CD4-positive, CD25-positive, alpha-beta regulatory T cell (primary cell): ENCODE data around the gene CREBRF. TPM values are rescaled to one million over a fixed set of nuclear protein-coding genes. Genes with fewer than 3 reads are reported as not detected.
A peak's percentile ranks its signal among the peaks of the same experiment; 100 is the strongest.

Experiments
- ATAC-seq, 2 donors: fragments of 150-1000 bp; cut with Tn5 transposase; one replicate each; pipeline ENCODE4 v1.10.0; 2021; ENCODE audit warnings: low read depth in 2 of 2, moderate number of reproducible peaks in 2 of 2, moderate library complexity in 1 of 2
- DNase-seq, 3 donors: peaks; one replicate each; pipeline versions ENCODE4 v3.0.0 to v3.0.0-alpha.2; 2012 to 2022; ENCODE audit warnings: mixed read lengths in 1 of 3
- H3K27ac ChIP-seq: one replicate; pipeline ENCODE4 v1.7.0; 2013; ENCODE audit warnings: mild to moderate bottlenecking, low read length; ENCODE audit not compliant: insufficient read depth, poor library complexity, severe bottlenecking
- H3K27me3 ChIP-seq: one replicate; pipeline ENCODE4 v1.7.0; 2013; ENCODE audit warnings: low read length; ENCODE audit not compliant: control insufficient read depth, insufficient read depth
- H3K36me3 ChIP-seq: one replicate; pipeline ENCODE4 v1.7.0; 2013; ENCODE audit warnings: mild to moderate bottlenecking, low read length, moderate library complexity; ENCODE audit not compliant: control insufficient read depth, insufficient read depth
- H3K4me1 ChIP-seq: 2 replicates; pipeline ENCODE4 v1.7.0; 2013; ENCODE audit warnings: mild to moderate bottlenecking, low read length; ENCODE audit not compliant: insufficient read depth, control insufficient read depth, poor library complexity, severe bottlenecking
- H3K4me3 ChIP-seq: one replicate; pipeline ENCODE4 v1.7.0; 2013; ENCODE audit warnings: low read depth, mild to moderate bottlenecking, low read length, moderate library complexity
- H3K9me3 ChIP-seq, 2 experiments: 1 replicate in 1 of 2; 2 replicates in 1 of 2; pipeline ENCODE4 v1.7.0; 2013; ENCODE audit warnings: low read length in 2 of 2, mild to moderate bottlenecking in 1 of 2, moderate library complexity in 1 of 2; ENCODE audit not compliant: control insufficient read depth in 2 of 2
- H3K27ac Mint-ChIP-seq, 3 donors: one replicate each; pipeline ENCODE4 v1.8.0; 2020 to 2022; ENCODE audit warnings: mild to moderate bottlenecking in 3 of 3, mixed read lengths in 3 of 3, moderate library complexity in 2 of 3
- H3K27me3 Mint-ChIP-seq: one replicate; pipeline ENCODE4 v1.8.0; 2022; ENCODE audit warnings: mild to moderate bottlenecking, mixed read lengths
- H3K36me3 Mint-ChIP-seq: one replicate; pipeline ENCODE4 v1.8.0; 2020; ENCODE audit warnings: mixed read lengths
- H3K4me1 Mint-ChIP-seq, 4 donors: one replicate each; pipeline ENCODE4 v1.8.0; 2020 to 2022; ENCODE audit warnings: mixed read lengths in 4 of 4, mild to moderate bottlenecking in 1 of 4
- H3K4me3 Mint-ChIP-seq, 4 donors: one replicate each; pipeline ENCODE4 v1.8.0; 2020 to 2022; ENCODE audit warnings: mild to moderate bottlenecking in 4 of 4, mixed read lengths in 4 of 4, moderate library complexity in 3 of 4
- H3K9me3 Mint-ChIP-seq, 7 donors: one replicate each; pipeline ENCODE4 v1.8.0; 2020 to 2022; ENCODE audit warnings: mixed read lengths in 7 of 7, mild to moderate bottlenecking in 3 of 7, moderate library complexity in 2 of 7
- polyA plus RNA-seq, 4 donors: library from polyadenylated mRNA; unstranded; fragments of 300-500 nt; fragmentation: Illumina TruSeq; gene quantifications; one replicate each; pipeline ENCODE4 v1.2.3, GENCODE V29; 2021
- total RNA-seq: library from RNA; stranded (reverse); gene quantifications from one replicate; pipeline ENCODE4 v1.2.3, GENCODE V29; 2022

CREBRF gene
- total and polyA plus RNA-seq, 5 donors from 2014 or later, result 59.5 to 126 (median 65.4) TPM

DNA sequence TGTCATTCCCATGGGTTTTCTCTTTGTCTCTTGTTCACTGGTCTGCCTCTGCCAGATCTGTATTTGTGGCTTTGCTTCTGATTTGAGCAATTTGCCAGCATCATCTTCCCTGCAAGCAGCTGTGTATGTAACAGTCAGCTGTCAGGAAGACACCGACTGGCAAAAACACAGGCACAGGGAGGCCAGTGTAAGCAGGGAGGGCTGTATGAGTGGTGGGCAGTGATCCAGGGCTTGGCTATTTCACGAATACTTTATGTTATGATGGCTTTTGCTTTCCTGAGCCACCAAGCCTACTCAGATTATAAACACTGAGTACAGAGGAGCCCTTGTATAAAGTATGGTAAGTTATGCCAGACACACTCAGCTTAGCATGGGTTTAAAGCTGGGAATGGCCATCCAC, 99.8 kb downstream of the CREBRF start:
- no peak for DNase-seq
- no peaks in the 10 kb centered on the region for H3K9me3 ChIP-seq
- ATAC-seq, result no peak
- H3K4me3 Mint-ChIP-seq, result no peak overlapping the region
- H3K27me3 ChIP-seq, result no peaks in the 10 kb centered on the region
- no peak overlapping the region for H3K4me3 ChIP-seq
- H3K4me1 ChIP-seq, result no peaks in the 10 kb centered on the region
- no peaks in the 10 kb centered on the region for H3K27me3 Mint-ChIP-seq
- no peaks in the 10 kb centered on the region for H3K9me3 Mint-ChIP-seq
- H3K27ac Mint-ChIP-seq, result no peak overlapping the region
- H3K4me1 Mint-ChIP-seq, result peaks cover 0 to 5% (median under 1%) of the 10 kb centered on the region in 4 donors
- H3K36me3 ChIP-seq, result peaks cover 38% of the 10 kb centered on the region
- H3K36me3 Mint-ChIP-seq, result peaks cover 50% of the 10 kb centered on the region
- H3K27ac ChIP-seq, result no peak overlapping the region

DNA sequence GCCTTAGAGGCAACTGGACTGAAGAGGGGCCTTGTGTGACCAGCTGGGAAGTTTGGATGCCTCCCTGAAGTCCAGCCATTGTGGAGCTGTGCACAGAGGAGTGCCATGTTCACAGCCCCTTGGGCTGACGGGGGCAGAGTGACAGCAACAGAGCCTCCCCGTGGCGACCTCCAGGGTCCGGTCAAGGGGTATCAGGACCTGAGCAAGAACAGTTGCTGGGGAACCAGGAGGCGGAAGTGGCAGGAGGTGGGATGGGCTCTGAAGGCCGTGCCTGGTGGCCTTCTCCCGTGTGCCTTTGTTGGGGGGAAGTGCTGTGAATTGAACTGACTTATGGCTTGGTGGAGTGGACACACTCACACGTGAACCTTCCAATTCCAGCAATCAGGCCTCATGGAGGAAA, 102.2 kb downstream of the CREBRF start:
- no peak overlapping the region for H3K27ac ChIP-seq
- H3K4me3 Mint-ChIP-seq, result no peak overlapping the region
- peaks cover 54% of the 10 kb centered on the region for H3K36me3 ChIP-seq
- no peak for ATAC-seq
- H3K9me3 ChIP-seq, result no peaks in the 10 kb centered on the region
- no peaks in the 10 kb centered on the region for H3K9me3 Mint-ChIP-seq
- H3K27me3 Mint-ChIP-seq, result no peaks in the 10 kb centered on the region
- H3K27me3 ChIP-seq, result no peaks in the 10 kb centered on the region
- H3K36me3 Mint-ChIP-seq, result peaks cover 48% of the 10 kb centered on the region
- no peak overlapping the region for H3K27ac Mint-ChIP-seq
- no peaks in the 10 kb centered on the region for H3K4me1 ChIP-seq
- peaks cover 0 to 5% (median under 1%) of the 10 kb centered on the region in 4 donors for H3K4me1 Mint-ChIP-seq
- DNase-seq, result no peak
- no peak overlapping the region for H3K4me3 ChIP-seq

DNA sequence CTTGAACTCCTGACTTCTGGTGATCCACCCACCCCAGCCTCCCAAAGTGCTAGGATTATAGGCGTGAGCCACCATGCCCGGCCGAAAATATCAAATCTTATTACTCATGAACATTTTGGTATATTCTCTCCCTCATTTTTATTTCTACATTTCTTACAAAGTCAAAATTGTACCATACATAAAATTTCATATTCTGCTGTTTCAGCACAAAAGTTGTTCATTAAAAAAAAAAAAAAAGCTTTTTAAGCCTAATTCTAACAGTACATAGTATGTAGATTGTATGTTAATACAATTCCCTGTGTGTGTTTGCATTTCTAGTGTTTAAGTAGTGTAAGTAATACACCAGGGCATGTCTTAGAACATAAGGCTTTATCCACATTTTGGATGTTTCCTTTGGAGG, 103.1 kb downstream of the CREBRF start:
- no peaks in the 10 kb centered on the region for H3K27me3 ChIP-seq
- H3K4me1 ChIP-seq, result no peaks in the 10 kb centered on the region
- Mint-ChIP-seq H3K27ac (no peak overlapping the region), H3K4me3 (no peak overlapping the region), H3K9me3 (no peaks in the 10 kb centered on the region), H3K36me3 (peaks cover 48% of the 10 kb centered on the region), H3K4me1 (peaks cover 0 to 1% (median 0%) of the 10 kb centered on the region in 4 donors), H3K27me3 (no peaks in the 10 kb centered on the region)
- peaks cover 56% of the 10 kb centered on the region for H3K36me3 ChIP-seq
- no peak for DNase-seq
- ATAC-seq, result no peak
- no peak overlapping the region for H3K4me3 ChIP-seq
- H3K9me3 ChIP-seq, result no peaks in the 10 kb centered on the region
- no peak overlapping the region for H3K27ac ChIP-seq

DNA sequence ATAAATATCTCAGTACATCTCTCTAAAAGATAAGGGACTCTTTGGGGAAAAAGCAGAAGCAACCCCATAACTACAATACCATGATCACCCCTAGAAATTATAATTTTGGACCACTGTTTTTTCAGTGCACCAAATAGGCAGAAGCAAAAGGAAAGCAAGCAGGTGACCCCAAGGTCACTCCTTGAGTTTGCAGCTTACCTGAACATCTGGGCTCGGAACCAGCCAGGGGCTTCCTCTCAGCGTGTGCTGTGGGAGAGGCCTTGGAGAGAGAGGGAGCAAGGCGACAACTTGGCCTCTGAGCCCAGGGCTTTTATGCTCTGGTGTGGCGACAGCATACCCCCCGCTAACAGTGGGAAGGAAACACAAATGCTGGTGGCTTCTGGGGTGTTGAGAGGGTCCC, 105.0 kb downstream of the CREBRF start:
- H3K27ac Mint-ChIP-seq, result peak overlapping the region in 1 of 3 donors; percentile 18
- Histone ChIP-seq H3K27me3 (no peaks in the 10 kb centered on the region), H3K27ac (no peak overlapping the region)

DNA sequence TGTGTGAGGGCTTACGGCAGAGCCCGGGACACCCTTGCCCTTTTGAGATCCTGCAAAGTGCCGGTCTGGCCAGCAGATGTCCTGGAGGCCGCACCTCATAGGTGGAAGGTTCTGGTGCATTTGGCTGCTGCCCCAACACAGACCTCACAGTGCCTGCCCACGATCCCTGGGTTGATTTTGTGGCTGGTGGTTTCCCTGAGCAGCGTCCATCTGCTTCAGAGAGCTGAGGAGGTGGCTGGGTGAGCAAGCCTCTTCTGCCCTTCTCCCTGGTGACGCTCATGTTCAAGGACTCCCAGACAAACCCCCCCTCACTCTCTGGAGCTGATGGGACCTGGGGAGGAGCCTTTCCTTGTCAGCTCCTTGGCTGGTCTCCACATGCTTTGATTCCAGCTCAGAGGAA, 107.1 kb downstream of the CREBRF start:
- Mint-ChIP-seq H3K4me1 (peaks cover 0 to 4% (median under 1%) of the 10 kb centered on the region in 4 donors), H3K4me3 (no peak overlapping the region), H3K27ac (no peak overlapping the region), H3K27me3 (no peaks in the 10 kb centered on the region), H3K36me3 (peaks cover 29% of the 10 kb centered on the region), H3K9me3 (peaks cover 0 to 4% (median 0%) of the 10 kb centered on the region in 7 donors)
- Histone ChIP-seq H3K4me3 (no peak overlapping the region), H3K9me3 (no peaks in the 10 kb centered on the region), H3K36me3 (peaks cover 34% of the 10 kb centered on the region), H3K27ac (no peak overlapping the region), H3K4me1 (no peaks in the 10 kb centered on the region), H3K27me3 (no peaks in the 10 kb centered on the region)
- ATAC-seq (no peak), DNase-seq (no peak)

More for the DNA sequence above, 105.0 kb downstream of the CREBRF start:
- no peak overlapping the region for H3K4me3 ChIP-seq
- H3K9me3 ChIP-seq, result no peaks in the 10 kb centered on the region
- H3K36me3 ChIP-seq, result peaks cover 42% of the 10 kb centered on the region
- no peak overlapping the region for H3K4me3 Mint-ChIP-seq
- peaks cover 42% of the 10 kb centered on the region for H3K36me3 Mint-ChIP-seq
- H3K27me3 Mint-ChIP-seq, result no peaks in the 10 kb centered on the region
- no peaks in the 10 kb centered on the region for H3K4me1 ChIP-seq
- no peaks in the 10 kb centered on the region for H3K9me3 Mint-ChIP-seq
- ATAC-seq (no peak), DNase-seq (no peak)
- peaks cover 0 to 1% (median under 1%) of the 10 kb centered on the region in 4 donors for H3K4me1 Mint-ChIP-seq

DNA sequence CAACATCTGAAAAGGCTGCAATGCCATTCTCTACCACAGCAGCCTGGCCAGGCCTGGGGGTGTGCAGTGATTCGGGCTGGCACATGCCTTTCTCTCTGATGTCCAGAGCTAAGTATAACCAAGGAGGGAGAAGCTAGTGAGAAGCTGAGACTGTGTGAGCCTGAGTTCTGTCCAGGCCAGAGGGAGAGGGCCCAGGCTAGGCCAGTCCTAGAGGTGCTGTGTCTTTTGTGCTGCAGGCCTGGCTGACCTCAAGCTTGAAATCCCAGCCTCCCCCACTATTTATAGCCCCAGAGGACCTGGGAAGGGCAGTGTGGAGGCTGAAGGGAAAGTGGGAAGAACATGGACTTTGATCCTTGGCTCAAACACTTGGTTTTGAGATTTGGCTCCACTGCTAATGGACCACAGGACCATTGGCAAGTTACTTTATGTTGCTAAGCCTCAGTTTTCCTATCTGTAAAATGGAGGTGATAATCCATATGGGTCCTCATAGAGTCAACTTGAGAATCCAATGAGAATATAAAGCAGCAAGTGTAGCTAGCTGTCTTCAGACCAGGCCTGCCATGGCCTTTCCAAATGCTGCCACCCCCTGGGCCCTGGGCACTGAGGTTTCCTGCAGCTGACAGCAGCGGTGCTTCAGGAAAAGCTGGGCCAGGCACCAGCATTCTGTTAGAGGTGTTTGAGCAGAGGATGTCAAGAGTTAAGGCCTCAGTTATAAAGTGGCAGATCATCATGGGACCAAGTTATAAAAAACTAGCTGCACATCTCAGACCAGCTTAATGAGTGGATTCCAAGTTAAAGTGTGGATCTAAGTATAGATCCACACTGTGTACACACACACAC, 109.2 kb downstream of the CREBRF start:
- H3K4me1 Mint-ChIP-seq, result peaks cover 0 to 4% (median under 1%) of the 10 kb centered on the region in 4 donors
- no peaks in the 10 kb centered on the region for H3K27me3 ChIP-seq
- H3K27me3 Mint-ChIP-seq, result no peaks in the 10 kb centered on the region
- no peak overlapping the region for H3K27ac ChIP-seq
- H3K27ac Mint-ChIP-seq, result no peak overlapping the region
- peaks cover 0 to 4% (median 0%) of the 10 kb centered on the region in 7 donors for H3K9me3 Mint-ChIP-seq
- H3K36me3 ChIP-seq, result peaks cover 28% of the 10 kb centered on the region
- no peak for DNase-seq
- H3K36me3 Mint-ChIP-seq, result peaks cover 24% of the 10 kb centered on the region
- H3K4me3 ChIP-seq, result no peak overlapping the region
- H3K4me1 ChIP-seq, result no peaks in the 10 kb centered on the region
- ATAC-seq, result no peak
- H3K4me3 Mint-ChIP-seq, result no peak overlapping the region
- no peaks in the 10 kb centered on the region for H3K9me3 ChIP-seq

DNA sequence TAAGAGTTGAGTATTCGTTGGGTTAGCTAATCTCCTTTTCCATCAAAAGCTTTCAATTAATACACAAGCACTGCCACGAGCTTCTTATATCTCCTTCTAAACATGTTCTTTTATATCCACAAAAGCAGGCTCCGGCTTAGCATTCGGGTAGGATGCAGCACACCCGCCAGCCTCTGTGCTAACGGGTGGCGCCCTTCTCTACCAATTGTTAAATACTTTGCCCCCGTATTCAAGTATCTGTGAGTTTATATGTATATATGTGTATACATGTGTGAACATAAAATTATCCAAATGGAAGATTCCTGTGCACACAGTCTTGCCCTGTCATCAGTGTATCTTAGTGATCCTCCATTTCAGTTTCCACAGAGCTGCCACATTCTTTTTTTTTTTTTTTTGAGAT, 116.0 kb downstream of the CREBRF start:
- peaks cover 0 to 4% (median 1%) of the 10 kb centered on the region in 7 donors for H3K9me3 Mint-ChIP-seq
- H3K4me1 ChIP-seq, result no peaks in the 10 kb centered on the region
- no peak overlapping the region for H3K27ac ChIP-seq
- no peaks in the 10 kb centered on the region for H3K9me3 ChIP-seq
- no peaks in the 10 kb centered on the region for H3K27me3 ChIP-seq
- H3K4me1 Mint-ChIP-seq, result peaks cover 0 to 2% (median 0%) of the 10 kb centered on the region in 4 donors
- peaks cover 9% of the 10 kb centered on the region for H3K27me3 Mint-ChIP-seq
- H3K36me3 ChIP-seq, result no peaks in the 10 kb centered on the region
- H3K4me3 ChIP-seq, result no peak overlapping the region
- H3K27ac Mint-ChIP-seq, result peak overlapping the region in 1 of 3 donors; percentile 73
- ATAC-seq (no peak), DNase-seq (no peak)
- no peaks in the 10 kb centered on the region for H3K36me3 Mint-ChIP-seq
- H3K4me3 Mint-ChIP-seq, result no peak overlapping the region

DNA sequence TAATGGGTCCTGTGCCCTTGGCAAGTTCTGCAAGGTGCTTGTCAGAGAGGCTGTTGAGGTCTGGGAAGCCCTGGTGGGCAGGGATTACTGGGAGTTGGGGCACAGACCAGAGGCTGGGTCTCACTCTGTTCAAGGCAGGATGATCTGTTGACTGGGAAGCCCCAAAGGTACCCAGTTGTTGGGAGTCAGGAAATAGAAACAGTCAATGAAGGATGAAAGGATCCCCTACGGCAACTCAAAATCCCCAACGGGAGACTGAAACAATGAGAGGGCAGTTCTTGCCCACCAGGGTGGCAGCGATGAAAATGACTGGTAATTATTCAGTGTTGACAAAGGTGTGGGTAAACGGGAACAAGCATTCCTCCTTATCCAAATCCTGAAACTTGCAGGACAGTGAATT, 119.4 kb downstream of the CREBRF start:
- Histone ChIP-seq H3K27me3 (no peaks in the 10 kb centered on the region), H3K4me1 (no peaks in the 10 kb centered on the region), H3K9me3 (no peaks in the 10 kb centered on the region), H3K36me3 (no peaks in the 10 kb centered on the region), H3K27ac (no peak overlapping the region), H3K4me3 (no peak overlapping the region)
- Mint-ChIP-seq H3K27ac (no peak overlapping the region), H3K4me1 (peaks cover 0 to 2% (median 0%) of the 10 kb centered on the region in 4 donors), H3K27me3 (peaks cover 9% of the 10 kb centered on the region), H3K4me3 (no peak overlapping the region), H3K36me3 (peaks cover 5% of the 10 kb centered on the region), H3K9me3 (peaks cover 0 to 6% (median 1%) of the 10 kb centered on the region in 7 donors)
- DNase-seq (no peak), ATAC-seq (no peak)
